Forelimb muscle (tissue), 1 donor: ENCODE data around the gene CMTM4. TPM values are rescaled to one million over a fixed set of nuclear protein-coding genes. Genes with fewer than 3 reads are reported as not detected.
"Not testable (repeated sequence)": the region's sequence is repeated elsewhere in the genome, so short reads cannot be mapped to it uniquely, and the experiment has no call there.

Source experiments
- DNase-seq: peaks from one replicate; pipeline ENCODE4 v3.0.0-alpha.2; 2013; ENCODE audit warnings: low read depth
- polyA plus RNA-seq: library from polyadenylated mRNA; unstranded; fragments of 120-200 nt; gene quantifications from one replicate; pipeline ENCODE4 v1.2.1, GENCODE V29; 2013; ENCODE audit not compliant: insufficient read length

The CMTM4 gene
- polyA plus RNA-seq, 1 donor = 8.8 TPM

GRCh38 chr16:66592814-66593213 is 103.7 kb downstream of the CMTM4 start:
- DNase-seq = no peak

GRCh38 chr16:66592241-66592640 is 104.3 kb downstream of the CMTM4 start:
- no peak for DNase-seq

DNA sequence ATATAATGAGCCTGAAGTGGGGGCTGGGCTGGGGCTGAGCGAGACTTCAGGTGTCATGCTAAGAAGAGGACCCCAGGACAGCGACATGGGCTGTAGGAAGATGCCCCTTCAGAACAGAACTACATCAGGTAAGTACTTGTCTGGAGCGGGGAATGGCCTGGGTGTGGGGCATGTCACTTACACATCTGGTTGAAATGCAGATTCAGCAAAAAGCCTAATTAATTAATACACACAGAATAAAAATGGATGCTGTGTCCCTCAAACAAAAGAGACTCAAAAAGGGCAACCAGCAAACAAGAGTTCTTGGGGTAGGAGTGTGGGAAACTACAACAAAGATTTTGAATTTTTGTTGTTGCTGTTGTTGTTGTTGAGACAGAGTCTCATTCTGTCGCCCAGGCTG is 105.5 kb downstream of the CMTM4 start:
- DNase-seq = no peak

DNA sequence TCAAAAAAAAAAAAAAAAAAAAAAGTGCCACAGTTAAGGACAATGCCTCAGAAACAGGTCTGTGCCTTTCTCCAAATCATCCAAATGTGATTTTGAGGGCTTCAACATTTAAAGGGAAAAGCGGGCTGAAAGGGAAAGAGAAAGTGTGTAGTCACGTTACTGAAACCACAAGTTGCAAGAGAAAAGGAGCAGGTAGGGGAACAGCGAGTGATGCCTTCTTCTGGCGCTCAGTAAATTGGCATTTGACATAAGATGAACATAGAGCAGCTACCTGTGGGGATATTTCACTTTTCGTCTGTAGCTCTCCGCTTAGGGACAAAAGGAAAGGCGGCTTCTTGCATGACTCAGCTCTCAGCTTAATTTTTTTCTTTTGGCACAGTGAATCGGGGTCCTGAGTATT is 106.2 kb downstream of the CMTM4 start:
- DNase-seq = no peak

GRCh38 chr16:66588981-66589713 is 107.4 kb downstream of the CMTM4 start:
- no peak for DNase-seq

GRCh38 chr16:66587881-66588600 is 108.5 kb downstream of the CMTM4 start:
- no peak for DNase-seq

DNA sequence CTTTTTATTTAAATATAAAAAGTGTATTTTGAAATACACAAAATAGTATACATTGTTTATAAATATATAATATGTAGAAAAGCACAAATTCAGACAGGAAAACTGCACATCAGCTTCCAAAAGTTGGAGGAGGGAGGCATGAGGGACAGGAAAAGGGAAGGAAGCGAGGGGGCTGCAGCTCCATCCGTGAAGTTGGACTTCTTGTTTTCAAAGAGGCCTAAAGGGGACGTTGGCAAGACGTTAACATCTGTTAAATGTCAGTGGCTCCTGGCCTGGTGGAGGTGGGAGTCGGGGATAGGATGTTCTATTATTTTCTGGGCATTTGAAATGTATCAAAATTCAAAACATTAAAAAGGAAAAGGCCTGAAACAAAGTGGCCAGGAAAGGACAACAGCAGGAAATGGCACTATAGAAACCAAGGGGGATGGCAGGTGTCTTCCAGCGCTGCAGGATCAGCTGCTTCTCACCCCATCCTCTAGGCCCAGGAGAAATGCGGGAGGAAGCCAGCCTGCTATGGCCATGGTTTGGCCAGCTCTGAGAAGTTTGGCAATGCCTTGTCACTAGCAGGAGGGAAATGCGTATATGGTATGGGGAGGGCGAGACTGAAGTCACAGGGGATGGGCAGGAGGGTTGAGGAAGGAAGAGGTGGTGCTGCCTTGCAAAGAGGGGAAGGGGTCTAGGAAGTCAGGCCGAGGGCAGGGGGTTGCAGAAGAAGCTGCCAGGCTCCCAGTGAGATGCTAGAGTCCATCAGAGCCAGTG is 110.9 kb downstream of the CMTM4 start:
- DNase-seq = no peak

GRCh38 chr16:66581246-66581952 is 115.1 kb downstream of the CMTM4 start:
- no peak for DNase-seq

DNA sequence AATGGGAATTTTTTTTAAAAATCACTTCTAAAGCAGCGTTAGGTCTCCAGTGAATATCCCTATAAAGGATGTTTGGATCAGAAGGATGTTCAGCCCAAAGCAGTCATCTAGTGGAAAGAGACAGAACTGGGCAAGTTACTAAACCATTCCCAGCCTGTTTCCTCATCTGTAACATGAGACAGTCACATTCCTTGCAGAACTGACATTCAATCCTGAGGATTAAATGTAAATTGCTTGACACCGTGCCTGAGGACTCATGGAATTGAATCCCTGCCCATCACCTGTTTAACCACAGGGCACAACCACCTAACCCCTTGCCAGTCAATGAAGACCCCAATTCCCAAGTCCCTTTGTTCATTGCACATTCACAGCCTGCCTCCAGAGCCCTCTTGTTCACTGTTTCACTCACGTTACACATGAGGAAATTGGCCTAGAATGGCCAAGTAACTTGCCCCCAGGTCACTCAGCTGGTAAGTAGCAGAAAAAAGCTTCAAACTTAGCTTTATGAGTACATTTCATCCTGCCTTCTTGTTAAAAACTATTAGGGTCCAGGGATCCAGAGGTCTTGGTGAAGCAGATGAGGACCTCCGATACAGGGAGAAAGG is 115.8 kb downstream of the CMTM4 start:
- no peak for DNase-seq

- DNase-seq = no peak
These were observed 117.7 kb downstream of the CMTM4 start, which contains the start of gene CMTM2 for GRCh38 chr16:66578651-66579531. TSS of gene CMTM2 (plus strand) at chr16:66579463. CDS start at chr16:66579608, 145 bp downstream.

GRCh38 chr16:66576296-66576695 is 120.2 kb downstream of the CMTM4 start:
- no peak for DNase-seq

GRCh38 chr16:66575060-66575459 is 121.5 kb downstream of the CMTM4 start:
- no peak for DNase-seq

GRCh38 chr16:66574531-66574930 is 122.0 kb downstream of the CMTM4 start:
- no peak for DNase-seq

- no peak for DNase-seq
These were observed 122.5 kb downstream of the CMTM4 start for GRCh38 chr16:66574081-66574480.

- no peak for DNase-seq
These were observed 124.2 kb downstream of the CMTM4 start for GRCh38 chr16:66572356-66572755.

GRCh38 chr16:66569827-66570405 is 126.6 kb downstream of the CMTM4 start:
- DNase-seq = no peak

DNA sequence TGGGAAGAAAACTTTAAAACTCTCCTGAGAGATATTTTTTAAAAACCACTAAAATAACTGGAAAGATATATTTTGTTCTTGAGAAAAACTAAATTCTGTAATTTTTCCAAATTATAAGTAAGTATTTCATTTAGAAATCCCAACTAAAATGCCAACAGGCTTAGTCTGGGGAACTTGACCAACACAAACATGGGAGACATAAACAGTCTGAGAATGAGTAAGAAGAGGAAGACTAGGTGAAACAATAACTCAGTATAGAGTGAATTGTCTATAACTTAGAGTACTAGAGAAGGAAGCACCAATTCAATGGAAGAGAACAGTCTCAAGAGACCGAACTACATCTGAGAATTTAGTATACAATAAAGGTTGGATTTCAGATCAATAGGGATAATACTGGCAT is 127.4 kb downstream of the CMTM4 start:
- DNase-seq = no peak

GRCh38 chr16:66568355-66568754 is 128.2 kb downstream of the CMTM4 start:
- DNase-seq = no peak

GRCh38 chr16:66567270-66567669 is 129.3 kb downstream of the CMTM4 start:
- DNase-seq = not testable (repeated sequence)
